ENCODE data around the gene CWC25.
A peak's percentile ranks its signal among the peaks of the same experiment; 100 is the strongest.

The CWC25 gene

DNA sequence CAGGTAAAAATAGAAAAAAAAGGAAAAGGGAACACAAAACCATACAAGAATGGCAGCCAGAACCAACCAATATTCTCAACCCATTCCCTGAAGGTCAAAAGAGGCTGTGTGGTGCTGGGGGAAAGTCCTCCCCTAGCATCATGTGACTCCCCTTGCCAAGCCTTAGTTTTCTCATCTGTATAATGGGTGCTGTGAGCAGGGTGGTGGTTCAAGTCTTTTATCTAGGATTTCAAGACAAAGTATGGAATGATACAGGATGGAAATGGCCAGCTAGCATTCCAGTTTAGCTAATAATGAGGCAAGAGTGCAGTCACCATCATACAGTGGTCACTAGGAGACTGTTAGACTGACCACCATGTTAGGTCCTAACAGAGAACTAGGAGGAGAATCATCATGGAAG is 51.9 kb downstream of the CWC25 start:
- ATAC-seq = no peak
- Mint-ChIP-seq H3K4me1 (no peaks in the 10 kb centered on the region), H3K36me3 (peaks cover 68% of the 10 kb centered on the region), H3K27me3 (no peaks in the 10 kb centered on the region), H3K4me3 (no peak overlapping the region), H3K27ac (no peak overlapping the region), H3K9me3 (no peaks in the 10 kb centered on the region)

DNA sequence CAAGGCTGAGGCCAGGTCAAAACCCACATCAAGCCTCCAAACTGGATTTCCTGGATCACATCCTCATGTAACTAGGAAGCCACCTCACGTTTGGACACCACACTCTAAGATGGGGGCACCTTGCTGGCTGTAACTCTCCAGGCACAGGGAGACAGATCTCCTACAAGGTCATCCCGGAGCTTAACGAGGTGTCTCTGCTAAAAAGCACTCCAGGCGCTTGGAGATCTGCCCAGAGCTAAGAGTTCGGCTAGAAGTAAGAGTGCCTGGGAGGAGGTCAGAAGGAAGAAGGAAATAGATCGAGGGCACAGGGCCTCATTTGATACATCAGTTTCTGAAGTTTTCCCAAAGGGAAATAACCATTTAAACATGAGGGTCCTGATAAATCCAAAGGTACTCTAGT is 56.7 kb downstream of the CWC25 start:
- peak overlapping the region; percentile 24 for H3K27ac Mint-ChIP-seq
- H3K27me3 Mint-ChIP-seq = no peaks in the 10 kb centered on the region
- H3K36me3 Mint-ChIP-seq = peaks cover 78% of the 10 kb centered on the region
- ATAC-seq = no peak
- H3K4me3 Mint-ChIP-seq = no peak overlapping the region
- peaks cover 5% of the 10 kb centered on the region for H3K4me1 Mint-ChIP-seq
- H3K9me3 Mint-ChIP-seq = no peaks in the 10 kb centered on the region

DNA sequence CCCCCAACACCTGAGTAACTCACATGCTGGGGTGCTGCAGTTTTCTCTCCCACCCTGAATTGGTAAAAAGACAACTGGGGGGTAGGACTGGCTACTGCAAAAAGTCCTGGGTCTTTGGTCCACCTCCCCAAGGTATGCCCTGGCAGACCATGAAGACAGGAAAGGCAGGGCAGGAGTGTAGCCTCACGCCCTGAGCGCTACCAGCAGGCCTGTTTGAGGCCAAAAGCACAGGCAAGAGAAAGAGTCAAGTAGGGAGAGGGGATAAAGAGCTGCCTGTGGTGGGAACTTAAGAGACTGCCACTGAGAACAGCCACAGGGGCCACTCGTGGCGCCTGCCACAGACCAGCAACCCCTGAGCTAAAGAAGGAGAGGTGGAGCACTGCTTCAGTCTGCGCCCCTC is 58.8 kb downstream of the CWC25 start:
- Mint-ChIP-seq H3K4me1 (peaks cover 10% of the 10 kb centered on the region), H3K9me3 (no peaks in the 10 kb centered on the region), H3K4me3 (no peak overlapping the region), H3K27me3 (no peaks in the 10 kb centered on the region), H3K27ac (no peak overlapping the region), H3K36me3 (peaks cover 80% of the 10 kb centered on the region)
- ATAC-seq = no peak

DNA sequence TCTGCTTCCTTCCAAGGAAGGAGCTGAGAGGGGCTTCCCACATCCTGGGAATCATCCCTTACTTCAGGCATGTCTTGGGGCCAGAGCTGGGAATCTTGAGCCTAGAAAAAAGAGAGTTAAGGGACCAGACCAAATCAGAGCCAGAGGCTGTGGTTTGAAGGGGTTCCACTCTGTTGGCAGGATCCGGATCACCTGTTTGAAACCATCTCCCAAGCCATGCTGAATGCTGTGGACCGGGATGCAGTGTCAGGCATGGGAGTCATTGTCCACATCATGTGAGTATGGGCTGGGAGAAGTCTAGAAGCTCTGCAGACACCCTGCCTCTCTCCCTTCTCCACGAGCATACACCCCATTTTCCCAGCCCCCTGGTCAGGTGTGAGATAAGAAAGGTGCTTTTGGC is 62.9 kb downstream of the CWC25 start:
- Mint-ChIP-seq H3K9me3 (no peaks in the 10 kb centered on the region), H3K4me1 (peaks cover 11% of the 10 kb centered on the region), H3K4me3 (no peak overlapping the region), H3K27me3 (no peaks in the 10 kb centered on the region), H3K36me3 (peaks cover 60% of the 10 kb centered on the region), H3K27ac (peak overlapping the region; percentile 41)
- ATAC-seq = no peak

DNA sequence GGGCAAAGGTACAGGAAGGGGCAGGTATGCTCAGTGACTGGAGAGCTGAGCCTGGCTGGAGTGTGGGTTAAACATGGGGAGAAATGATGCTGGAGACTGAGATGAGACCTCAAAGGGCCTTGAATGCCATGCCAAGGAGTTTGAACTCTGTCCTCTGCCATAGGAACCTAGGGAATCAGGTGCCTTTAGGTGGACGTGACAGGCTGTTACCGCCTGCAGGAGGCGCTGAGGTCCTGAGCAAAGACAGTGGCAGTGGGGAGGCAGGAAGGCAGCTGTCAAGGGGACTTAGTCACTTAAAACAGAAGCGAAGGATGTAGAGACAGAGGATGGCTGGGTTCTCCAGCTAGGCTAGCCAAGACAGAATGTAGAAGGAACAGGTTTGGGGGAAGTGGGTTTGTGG is 63.5 kb downstream of the CWC25 start:
- ATAC-seq = no peak
- Mint-ChIP-seq H3K4me3 (no peak overlapping the region), H3K36me3 (peaks cover 54% of the 10 kb centered on the region)

DNA sequence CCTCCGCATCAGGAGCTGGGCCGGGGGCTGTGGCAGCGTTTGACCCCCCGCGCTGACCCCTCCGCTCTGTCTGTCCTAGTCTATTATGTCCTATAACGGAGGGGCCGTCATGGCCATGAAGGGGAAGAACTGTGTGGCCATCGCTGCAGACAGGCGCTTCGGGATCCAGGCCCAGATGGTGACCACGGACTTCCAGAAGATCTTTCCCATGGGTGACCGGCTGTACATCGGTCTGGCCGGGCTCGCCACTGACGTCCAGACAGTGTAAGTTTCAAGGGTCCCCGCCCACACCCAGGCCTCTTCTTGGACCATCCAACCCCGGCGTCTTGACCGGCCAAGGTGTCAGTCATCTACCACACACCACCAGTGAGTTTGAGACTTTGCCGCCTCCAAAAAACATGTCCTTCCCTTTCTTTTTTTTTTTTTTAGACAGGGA is 72.0 kb downstream of the CWC25 start:
- H3K27me3 Mint-ChIP-seq = peaks cover 22% of the 10 kb centered on the region
- no peaks in the 10 kb centered on the region for H3K9me3 Mint-ChIP-seq
- peak overlapping the region; percentile 92 for H3K4me3 Mint-ChIP-seq
- H3K36me3 Mint-ChIP-seq = peaks cover 12% of the 10 kb centered on the region
- no peak for ATAC-seq
- peaks cover 36% of the 10 kb centered on the region for H3K4me1 Mint-ChIP-seq
- peak overlapping the region; percentile 85 for H3K27ac Mint-ChIP-seq

More for the DNA sequence above, 63.5 kb downstream of the CWC25 start:
- H3K4me1 Mint-ChIP-seq = peaks cover 8% of the 10 kb centered on the region
- H3K9me3 Mint-ChIP-seq = no peaks in the 10 kb centered on the region
- H3K27me3 Mint-ChIP-seq = no peaks in the 10 kb centered on the region
- H3K27ac Mint-ChIP-seq = peak overlapping the region; percentile 41

DNA sequence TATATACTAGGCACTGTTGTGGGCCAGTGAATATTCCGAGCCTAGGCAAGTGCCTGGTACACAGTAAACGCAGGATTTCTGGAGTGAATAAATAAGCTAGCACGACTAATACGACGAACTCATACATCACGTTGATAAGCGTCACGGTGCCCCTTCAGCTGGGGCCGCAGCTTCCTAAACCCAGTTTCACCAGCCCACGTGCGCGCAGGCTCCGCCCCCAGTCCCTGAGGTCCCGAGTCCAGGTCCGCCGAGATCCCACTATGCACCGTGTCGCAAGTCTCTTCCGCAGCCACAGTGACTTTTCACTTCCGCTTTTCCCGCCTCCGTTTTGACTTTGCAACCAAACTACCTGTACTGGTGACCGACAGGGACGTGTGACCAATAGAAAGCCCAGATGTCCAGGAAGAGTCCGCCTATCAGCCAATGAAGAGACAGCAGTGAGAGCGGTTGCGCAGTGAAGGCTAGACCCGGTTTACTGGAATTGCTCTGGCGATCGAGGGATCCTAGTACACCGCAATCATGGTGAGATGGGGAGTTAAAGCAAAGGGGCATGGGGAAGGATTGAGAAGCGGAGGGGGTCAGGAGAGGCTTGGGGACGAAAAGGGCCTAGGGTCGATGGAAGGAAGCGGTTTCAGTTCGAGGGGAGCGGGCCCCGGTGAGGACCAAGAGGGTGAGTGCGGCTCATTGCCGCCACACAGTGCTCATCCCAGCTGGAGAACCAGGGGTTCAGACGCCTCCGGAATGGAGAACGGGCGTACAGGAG is 72.6 kb downstream of the CWC25 start, which contains the start of gene PSMB3:
Gene PSMB3 (plus strand): TSS at position 434 of the 763 bp plus-strand sequence. CDS start 86 bp downstream, at position 520.
- peaks cover 12% of the 10 kb centered on the region for H3K36me3 Mint-ChIP-seq
- peaks cover 41% of the 10 kb centered on the region for H3K4me1 Mint-ChIP-seq
- H3K27me3 Mint-ChIP-seq = peaks cover 28% of the 10 kb centered on the region
- H3K27ac Mint-ChIP-seq = peak within 1 kb of the TSS; percentile 85
- ATAC-seq = peak; percentile 95
- peak within 1 kb of the TSS; percentile 92 for H3K4me3 Mint-ChIP-seq
- H3K9me3 Mint-ChIP-seq = no peaks in the 10 kb centered on the region

DNA sequence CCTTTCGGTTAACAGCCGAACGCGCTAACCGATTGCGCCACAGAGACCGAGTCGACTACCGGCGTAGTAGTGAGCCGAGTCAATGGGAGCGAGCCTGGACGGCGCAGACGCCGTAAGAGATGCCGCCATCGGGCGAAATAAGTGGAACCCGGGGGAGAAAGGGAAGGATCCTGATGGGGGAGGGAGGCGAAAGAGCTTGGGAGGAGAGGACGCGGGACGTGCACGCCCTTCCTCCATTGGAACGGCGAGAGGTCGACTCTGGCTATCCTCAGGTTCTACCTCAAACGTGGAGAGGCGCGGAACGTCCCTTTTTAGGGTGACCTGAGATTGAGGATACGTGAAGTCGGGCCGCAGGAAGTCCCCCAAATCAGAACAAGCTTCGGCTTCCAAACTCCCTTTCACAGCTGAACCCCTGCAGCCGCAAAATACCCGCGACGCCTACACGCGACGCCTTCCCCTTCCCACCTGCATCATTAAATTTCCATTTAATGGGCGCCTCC is 73.3 kb downstream of the CWC25 start:
- peak; percentile 55 for ATAC-seq
- H3K27me3 Mint-ChIP-seq = peaks cover 35% of the 10 kb centered on the region
- peaks cover 45% of the 10 kb centered on the region for H3K4me1 Mint-ChIP-seq
- peak overlapping the region; percentile 92 for H3K4me3 Mint-ChIP-seq
- no peaks in the 10 kb centered on the region for H3K9me3 Mint-ChIP-seq
- H3K27ac Mint-ChIP-seq = peak overlapping the region; percentile 85
- peaks cover 12% of the 10 kb centered on the region for H3K36me3 Mint-ChIP-seq

DNA sequence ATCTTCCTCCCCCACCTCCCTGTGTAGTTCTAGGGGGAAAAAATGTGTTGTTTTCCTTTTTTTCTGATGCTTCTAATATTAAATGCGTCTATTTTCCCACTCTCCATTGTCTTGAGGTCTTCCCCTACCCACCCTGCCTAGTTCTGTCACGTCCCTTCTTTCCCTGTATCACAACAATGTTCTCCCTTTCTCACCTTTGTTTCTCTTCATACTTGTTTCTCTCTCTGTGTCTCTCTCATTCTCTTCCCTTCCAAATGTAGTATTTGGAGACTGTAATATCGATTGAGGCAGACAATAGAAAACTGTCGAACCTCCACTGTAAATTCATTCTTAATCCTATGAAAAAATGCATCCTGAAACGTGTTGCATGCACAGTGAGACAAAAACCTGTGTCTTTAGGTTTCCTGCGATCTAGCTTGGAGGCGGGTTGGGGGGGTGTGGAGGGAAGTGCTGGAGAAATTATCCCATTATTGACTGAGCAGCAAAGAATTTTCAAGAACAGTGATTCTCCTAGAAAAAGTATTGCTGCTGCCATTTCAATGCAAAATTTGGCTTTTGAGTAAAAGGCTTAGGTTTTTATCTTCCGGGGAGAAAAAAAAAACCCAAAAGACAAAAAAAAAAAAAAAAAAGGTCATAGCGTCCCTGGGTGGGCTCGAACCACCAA is 73.8 kb downstream of the CWC25 start:
- peaks cover 41% of the 10 kb centered on the region for H3K27me3 Mint-ChIP-seq
- H3K4me3 Mint-ChIP-seq = peak overlapping the region; percentile 92
- H3K4me1 Mint-ChIP-seq = peaks cover 51% of the 10 kb centered on the region
- H3K36me3 Mint-ChIP-seq = peaks cover 12% of the 10 kb centered on the region
- peak overlapping the region; percentile 85 for H3K27ac Mint-ChIP-seq
- ATAC-seq = no peak
- H3K9me3 Mint-ChIP-seq = no peaks in the 10 kb centered on the region

Measured in stimulated activated memory B cell treated with anti-CD40 and anti-IgM and Interleukin-4, amounts not matched to agents 10 μg/mL and 1 μg/mL and 100 μg/mL, for 72 hours (primary cell).